IPS-NIHi7 (cell line): ENCODE results near the gene RERE.
"Not testable (repeated sequence)": the region's sequence is repeated elsewhere in the genome, so short reads cannot be mapped to it uniquely, and the experiment has no call there.

ENCODE experiments used
- DNase-seq: peaks from one replicate; pipeline ENCODE4 v3.0.0; 2012; ENCODE audit warnings: mixed read lengths; ENCODE audit errors: extremely low spot score

Gene RERE

GRCh38 chr1:8718850-8719361 lies 98.5 kb downstream of the RERE start:
- peak; percentile 41 for DNase-seq

- no peak for DNase-seq
These were observed 100.3 kb downstream of the RERE start for GRCh38 chr1:8717148-8717547.

- DNase-seq, result no peak
These were observed 101.2 kb downstream of the RERE start for GRCh38 chr1:8716238-8716637.

- no peak for DNase-seq
These were observed 103.3 kb downstream of the RERE start for GRCh38 chr1:8714173-8714572.

GRCh38 chr1:8712413-8713231 lies 104.8 kb downstream of the RERE start:
- peak; percentile 26 for DNase-seq

GRCh38 chr1:8711873-8712412 lies 105.5 kb downstream of the RERE start:
- DNase-seq, result no peak

GRCh38 chr1:8711151-8711550 lies 106.3 kb downstream of the RERE start:
- DNase-seq, result no peak

- no peak for DNase-seq
These were observed 109.2 kb downstream of the RERE start for GRCh38 chr1:8708259-8708658.

- no peak for DNase-seq
These were observed 110.4 kb downstream of the RERE start for GRCh38 chr1:8706995-8707396.

GRCh38 chr1:8706291-8706690 lies 111.1 kb downstream of the RERE start:
- DNase-seq, result no peak

- no peak for DNase-seq
These were observed 112.5 kb downstream of the RERE start for GRCh38 chr1:8704866-8705506.

GRCh38 chr1:8702850-8703810 lies 114.3 kb downstream of the RERE start:
- DNase-seq, result peak; percentile 92

- no peak for DNase-seq
These were observed 115.0 kb downstream of the RERE start for GRCh38 chr1:8702472-8702849.

GRCh38 chr1:8701794-8702471 lies 115.5 kb downstream of the RERE start:
- DNase-seq, result peak; percentile 35

- no peak for DNase-seq
These were observed 117.8 kb downstream of the RERE start for GRCh38 chr1:8699679-8700078.

- DNase-seq, result no peak
These were observed 118.4 kb downstream of the RERE start for GRCh38 chr1:8698937-8699447.

- DNase-seq, result no peak
These were observed 119.3 kb downstream of the RERE start for GRCh38 chr1:8698012-8698630.

GRCh38 chr1:8695442-8695841 lies 122.0 kb downstream of the RERE start:
- not testable (repeated sequence) for DNase-seq

GRCh38 chr1:8693107-8693506 lies 124.3 kb downstream of the RERE start:
- DNase-seq, result no peak

- no peak for DNase-seq
These were observed 125.8 kb downstream of the RERE start for GRCh38 chr1:8691662-8692061.

GRCh38 chr1:8690253-8690525 lies 127.3 kb downstream of the RERE start:
- no peak for DNase-seq
